HEK293 (cell line): ENCODE measurements around the gene CAT.

ENCODE experiments used
- CTCF ChIA-PET: fragments of 350-600 bp; formaldehyde crosslinking; extraction: SDS; loops from one replicate; lab custom pipeline; 2021; ENCODE audit warnings: antibody characterized with exemption; lab: Yijun Ruan, JAX
- POLR2A ChIA-PET: fragments of 300-600 bp; formaldehyde crosslinking; extraction: SDS; loops from one replicate; lab custom pipeline; 2020; ENCODE audit warnings: antibody characterized with exemption, inconsistent platforms; lab: Yijun Ruan, JAX
- H3K27ac ChIP-seq: fragments of 200-500 bp; sonication (Bioruptor generic); 2 replicates; pipeline ENCODE4 v1.5.1; 2014; ENCODE audit warnings: low read depth, low read length, control low read depth, inconsistent platforms; ENCODE audit errors: extremely low read depth
- H3K36me3 ChIP-seq, 2 experiments: fragments of 200-500 bp in 1 of 2; sonication (Bioruptor generic) in 1 of 2; 1 replicate in 1 of 2; 2 replicates in 1 of 2; pipeline ENCODE4 v1.5.1; 2014 to 2017; ENCODE audit warnings: inconsistent platforms in 2 of 2, low read length in 2 of 2; ENCODE audit not compliant: control insufficient read depth in 2 of 2, insufficient read depth in 1 of 2
- H3K4me1 ChIP-seq: fragments of 200-500 bp; sonication (Bioruptor generic); 2 replicates; pipeline ENCODE4 v1.5.1; 2014; ENCODE audit warnings: mild to moderate bottlenecking, low read length, inconsistent platforms; ENCODE audit not compliant: control insufficient read depth, insufficient read depth
- H3K4me3 ChIP-seq: 2 replicates; pipeline ENCODE4 v1.5.1; 2011; ENCODE audit warnings: low read depth, mild to moderate bottlenecking, control low read depth, low read length, moderate library complexity
- H3K9me3 ChIP-seq: fragments of 200-500 bp; sonication (Bioruptor generic); 2 replicates; pipeline ENCODE4 v1.5.1; 2014; ENCODE audit warnings: low read depth, low read length, inconsistent platforms; ENCODE audit not compliant: control insufficient read depth, insufficient read depth
- ATF2 ChIP-seq: fragments of 450-650 bp; formaldehyde crosslinking; IDR thresholded peaks from 2 replicates; pipeline ENCODE4 v1.5.1; 2016; ENCODE audit warnings: missing biosample characterization, missing genetic modification characterization, low read depth
- CTCF ChIP-seq: fragments of 450-650 bp; formaldehyde crosslinking; IDR thresholded peaks from 2 replicates; pipeline ENCODE4 v1.5.1; 2016; ENCODE audit warnings: missing biosample characterization, missing genetic modification characterization
- EGR2 ChIP-seq: fragments of 450-650 bp; formaldehyde crosslinking; IDR thresholded peaks from 2 replicates; pipeline ENCODE4 v1.5.1; 2016; ENCODE audit warnings: low read depth, missing biosample characterization, missing genetic modification characterization
- FEZF1 ChIP-seq: fragments of 450-650 bp; formaldehyde crosslinking; IDR thresholded peaks from 2 replicates; pipeline ENCODE4 v1.5.1; 2016; ENCODE audit warnings: missing biosample characterization, missing genetic modification characterization
- KLF1 ChIP-seq: fragments of 450-650 bp; formaldehyde crosslinking; IDR thresholded peaks from 2 replicates; pipeline ENCODE4 v1.5.1; 2016; ENCODE audit warnings: missing biosample characterization, missing genetic modification characterization
- SP2 ChIP-seq: fragments of 450-650 bp; formaldehyde crosslinking; IDR thresholded peaks from 2 replicates; pipeline ENCODE4 v1.5.1; 2016; ENCODE audit warnings: missing biosample characterization, missing genetic modification characterization
- ZBTB1 ChIP-seq: fragments of 450-650 bp; formaldehyde crosslinking; IDR thresholded peaks from 2 replicates; pipeline ENCODE4 v1.5.1; 2016; ENCODE audit warnings: missing biosample characterization, missing genetic modification characterization
- ZBTB20 ChIP-seq: fragments of 450-650 bp; formaldehyde crosslinking; IDR thresholded peaks from 2 replicates; pipeline ENCODE4 v1.5.1; 2016; ENCODE audit warnings: missing biosample characterization, missing genetic modification characterization
- ZBTB21 ChIP-seq: fragments of 450-650 bp; formaldehyde crosslinking; IDR thresholded peaks from 2 replicates; pipeline ENCODE4 v1.5.1; 2017; ENCODE audit warnings: missing biosample characterization, missing genetic modification characterization
- ZBTB8A ChIP-seq: fragments of 450-650 bp; formaldehyde crosslinking; IDR thresholded peaks from 2 replicates; pipeline ENCODE4 v1.5.1; 2016; ENCODE audit warnings: missing biosample characterization, missing genetic modification characterization
- ZEB2 ChIP-seq: fragments of 450-650 bp; formaldehyde crosslinking; IDR thresholded peaks from 2 replicates; pipeline ENCODE4 v1.5.1; 2016; ENCODE audit warnings: missing biosample characterization, missing genetic modification characterization
- ZNF112 ChIP-seq: fragments of 450-650 bp; formaldehyde crosslinking; IDR thresholded peaks from 2 replicates; pipeline ENCODE4 v1.5.0; 2017; ENCODE audit warnings: missing biosample characterization, missing genetic modification characterization
- ZNF133 ChIP-seq: fragments of 450-650 bp; formaldehyde crosslinking; IDR thresholded peaks from 2 replicates; pipeline ENCODE4 v1.5.1; 2016; ENCODE audit warnings: missing biosample characterization, missing genetic modification characterization
- ZNF184 ChIP-seq: fragments of 450-650 bp; IDR thresholded peaks from 2 replicates; pipeline ENCODE4 v1.5.1; 2018; ENCODE audit warnings: missing biosample characterization, mild to moderate bottlenecking, missing genetic modification characterization
- ZNF202 ChIP-seq: fragments of 450-650 bp; formaldehyde crosslinking; IDR thresholded peaks from 2 replicates; pipeline ENCODE4 v1.5.1; 2016; ENCODE audit warnings: missing biosample characterization, missing genetic modification characterization, borderline replicate concordance
- ZNF23 ChIP-seq: fragments of 450-650 bp; formaldehyde crosslinking; IDR thresholded peaks from 2 replicates; pipeline ENCODE4 v1.5.1; 2016; ENCODE audit warnings: missing biosample characterization, missing genetic modification characterization, borderline replicate concordance
- ZNF274 ChIP-seq, 2 experiments: fragments of 200-500 bp in 1 of 2; fragments of 450-650 bp in 1 of 2; sonication (Bioruptor generic) in 1 of 2; formaldehyde crosslinking in 1 of 2; IDR thresholded peaks; 2 replicates each; pipeline versions ENCODE4 v1.5.1 to v1.6.1; 2014 to 2016; ENCODE audit warnings: borderline replicate concordance in 1 of 2, inconsistent platforms in 1 of 2, low read length in 1 of 2, missing biosample characterization in 1 of 2, missing genetic modification characterization in 1 of 2
- ZNF513 ChIP-seq: fragments of 450-650 bp; IDR thresholded peaks from 2 replicates; pipeline ENCODE4 v1.5.1; 2018; ENCODE audit warnings: missing biosample characterization, missing genetic modification characterization
- ZNF514 ChIP-seq: fragments of 450-650 bp; formaldehyde crosslinking; IDR thresholded peaks from 2 replicates; pipeline ENCODE4 v1.5.1; 2016; ENCODE audit warnings: missing biosample characterization, missing genetic modification characterization
- ZNF518A ChIP-seq: fragments of 450-650 bp; formaldehyde crosslinking; conservative IDR thresholded peaks from 2 replicates; pipeline ENCODE4 v1.5.1; 2016; ENCODE audit warnings: low read depth, missing biosample characterization, missing genetic modification characterization
- ZNF645 ChIP-seq: fragments of 450-650 bp; formaldehyde crosslinking; IDR thresholded peaks from 2 replicates; pipeline ENCODE4; 2016; ENCODE audit warnings: missing biosample characterization, missing genetic modification characterization
- ZXDB ChIP-seq: fragments of 450-650 bp; formaldehyde crosslinking; IDR thresholded peaks from 2 replicates; pipeline ENCODE4 v1.5.1; 2016; ENCODE audit warnings: missing biosample characterization, missing genetic modification characterization

CAT gene

GRCh38 chr11:34510218-34510617 is 71.5 kb downstream of the CAT start:
- Histone ChIP-seq H3K36me3 (no peaks in the 10 kb centered on the region), H3K27ac (no peak overlapping the region), H3K9me3 (no peaks in the 10 kb centered on the region), H3K4me3 (no peak overlapping the region), H3K4me1 (no peaks in the 10 kb centered on the region)
- ChIA-PET POLR2A (no interaction called here), CTCF (no interaction called here)
- no peak for TF ChIP-seq ZNF23 (tag by site-specific recombination)
- TF ChIP-seq EGR2 (tag by site-specific recombination) = no peak
- no peak for TF ChIP-seq ATF2 (tag by site-specific recombination)

- no peak overlapping the region for H3K4me3 ChIP-seq
Observed at GRCh38 chr11:34510673-34511072, 71.9 kb downstream of the CAT start.

GRCh38 chr11:34512840-34513681 is 74.3 kb downstream of the CAT start:
- no peaks in the 10 kb centered on the region for H3K36me3 ChIP-seq
- POLR2A ChIA-PET = interaction anchor here (0.7 kb wide), 1 partner anchor 78 kb away, joined by 5 read pairs; no protein-coding TSS in a partner anchor
- H3K4me1 ChIP-seq = no peaks in the 10 kb centered on the region
- CTCF ChIA-PET = interaction anchor here (0.6 to 3.7 kb wide), 29 partner anchors 9 to 892 kb away, joined by 3 to 18 read pairs (median 4); no protein-coding TSS in a partner anchor
- no peaks in the 10 kb centered on the region for H3K9me3 ChIP-seq
- H3K4me3 ChIP-seq = no peak overlapping the region
- no peak for TF ChIP-seq ZNF518A (tag by site-specific recombination)
- TF ChIP-seq CTCF = 0 out of 2 replicates have a peak, but pooled peaks have one; percentile 20
- TF ChIP-seq ZBTB8A = 0 out of 2 replicates have a peak, but pooled peaks have one; percentile 29
- no peak for TF ChIP-seq ZXDB (tag by site-specific recombination)
- TF ChIP-seq, all 188 proteins: peak for 2
- H3K27ac ChIP-seq = no peak overlapping the region

More at GRCh38 chr11:34510673-34511072, 71.9 kb downstream of the CAT start:
- H3K27ac ChIP-seq = no peak overlapping the region
- TF ChIP-seq ZNF133 (tag by site-specific recombination) = no peak
- no peak for TF ChIP-seq ZNF112
- TF ChIP-seq SP2 (tag by site-specific recombination) = no peak
- no peak for TF ChIP-seq ZBTB1 (tag by site-specific recombination)
- TF ChIP-seq ZNF184 (tag by site-specific recombination) = no peak
- no peak for TF ChIP-seq ZBTB20
- no peak for TF ChIP-seq ZNF274 (IDR thresholded peaks at IDR 0.05; ENCODE audit: low read length)
- no peak for TF ChIP-seq ZNF274 (tag by site-specific recombination; IDR thresholded peaks at IDR 0.05; ENCODE audit: borderline replicate concordance)
- no peak for TF ChIP-seq ZNF514 (tag by site-specific recombination)
- no peak for TF ChIP-seq ZBTB21 (tag by site-specific recombination)
- no peak for TF ChIP-seq ZNF513 (tag by site-specific recombination)
- no peak for TF ChIP-seq KLF1 (tag by site-specific recombination)
- no peak for TF ChIP-seq ZEB2 (tag by site-specific recombination)
- no peak for TF ChIP-seq ZNF645 (tag by site-specific recombination)
- no peak for TF ChIP-seq FEZF1 (tag by site-specific recombination)
- TF ChIP-seq ZNF202 (tag by site-specific recombination) = no peak
- TF ChIP-seq, all 188 proteins: peak for 0
- no peaks in the 10 kb centered on the region for H3K36me3 ChIP-seq
- POLR2A ChIA-PET = no interaction called here
- CTCF ChIA-PET = interaction anchor here (0.6 to 0.8 kb wide), 3 partner anchors 8 to 388 kb away, joined by 3 to 5 read pairs (median 4); no protein-coding TSS in a partner anchor
- H3K9me3 ChIP-seq = no peaks in the 10 kb centered on the region
- no peaks in the 10 kb centered on the region for H3K4me1 ChIP-seq
